H1 (cell line): ENCODE results near the gene SLC25A24. TPM values are rescaled to one million over a fixed set of nuclear protein-coding genes. Genes with fewer than 3 reads are reported as not detected.

Source experiments
- BCL11A ChIP-seq, 2 experiments: IDR thresholded peaks; one replicate each; pipeline ENCODE4 v1.6.1; 2011; ENCODE audit warnings: low read depth in 2 of 2, low read length in 2 of 2, mild to moderate bottlenecking in 2 of 2
- JUN ChIP-seq: IDR thresholded peaks from 2 replicates; pipeline ENCODE4 v1.6.1; 2011; ENCODE audit warnings: low read depth, mild to moderate bottlenecking, improper control_type of control experiment, low read length
- KDM1A ChIP-seq: fragments of 200-600, 300-600 bp; sonication (generic); IDR thresholded peaks from 2 replicates; pipeline ENCODE4 v1.7.1; 2016; ENCODE audit warnings: mild to moderate bottlenecking, low read length, borderline replicate concordance
- NANOG ChIP-seq: IDR thresholded peaks from 2 replicates; pipeline ENCODE4 v1.6.1; 2011; ENCODE audit warnings: low read length, low read depth, mild to moderate bottlenecking, inconsistent platforms; ENCODE audit not compliant: insufficient read depth, poor library complexity, severe bottlenecking
- PHF8 ChIP-seq: fragments of 200-600 bp; sonication (generic); conservative IDR thresholded peaks from 2 replicates; pipeline ENCODE4 v1.7.1; 2012; ENCODE audit warnings: low read depth, mild to moderate bottlenecking, inconsistent platforms, low read length, moderate library complexity
- TBP ChIP-seq: IDR thresholded peaks from 2 replicates; pipeline ENCODE4 v1.6.1; 2011; ENCODE audit warnings: low read depth, low read length, improper control_type of control experiment
- polyA plus RNA-seq, 7 experiments: library from polyadenylated mRNA; depleted of rRNA in 3 of 7; stranded (reverse) in 5 of 7; unstranded in 2 of 7; fragments of >200 nt in 5 of 7; fragments of 200-250 nt in 2 of 7; gene quantifications; 1 replicate in 5 of 7; 2 replicates in 1 of 7; 4 replicates in 1 of 7; pipeline versions ENCODE4 v1.2.1 to v1.2.3, GENCODE V29; 2011 to 2013; ENCODE audit warnings: missing spikeins in 2 of 7, mixed read lengths in 2 of 7
- total RNA-seq: library from RNA; stranded (reverse); fragmentation: NEBNext Ultra II Directional; extraction: Animal tissue kit (Norgen Biotek cat#: 25700); gene quantifications from 2 replicates; pipeline ENCODE4 v1.2.1, GENCODE V29; 2021

SLC25A24 gene
- total and polyA plus RNA-seq, 2 of the 8 experiments (the other 6 are each of a cell fraction or from before 2014, with no cell fraction given) = 13.6 to 40.6 TPM

DNA sequence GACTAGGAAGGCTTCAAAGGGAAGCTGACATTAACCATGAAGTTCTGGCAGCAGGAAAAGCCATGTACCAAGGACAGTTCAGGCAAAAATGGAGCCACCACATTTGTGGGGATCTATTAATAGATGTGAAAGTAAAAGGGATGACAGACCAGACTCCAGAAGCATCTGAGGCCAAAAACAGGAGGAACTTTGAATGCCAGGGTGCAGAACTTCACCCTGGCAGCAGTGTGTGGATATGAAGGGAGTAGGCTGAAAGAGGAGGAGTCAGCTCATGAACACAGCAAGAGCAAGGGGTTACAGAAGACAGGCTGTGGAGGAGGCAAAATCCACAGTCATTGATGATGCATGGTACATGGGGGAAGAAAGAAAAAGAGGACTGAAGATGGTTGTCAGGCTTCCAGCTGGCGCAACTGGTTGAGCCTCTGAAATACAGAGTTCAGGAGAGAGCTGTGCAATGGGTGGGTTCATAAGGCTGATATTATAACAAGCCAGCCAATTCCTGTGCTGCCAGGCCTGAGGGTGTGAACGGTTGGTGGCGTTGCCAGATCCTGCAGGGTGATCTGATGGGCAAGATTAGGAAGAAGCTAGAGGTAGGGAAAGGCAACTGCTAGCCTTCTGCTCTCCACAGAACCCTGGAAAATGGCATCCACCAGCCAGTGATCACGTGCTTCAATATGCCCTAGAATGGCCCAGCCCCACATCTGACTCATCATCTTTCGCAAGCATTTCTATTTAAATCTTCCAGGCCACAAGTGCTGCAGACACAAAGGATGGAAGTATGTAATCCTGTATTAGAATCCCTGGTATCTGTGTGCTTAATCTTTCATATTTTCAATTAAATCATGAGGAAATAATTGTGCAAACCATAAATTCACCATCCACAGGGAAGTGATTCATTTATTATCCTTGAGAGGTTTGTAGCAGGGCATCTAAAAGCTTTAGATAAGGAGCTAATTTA lies 81.9 kb downstream of the SLC25A24 start (continued):
- TF ChIP-seq PHF8 (no peak), NANOG (no peak), JUN (no peak), BCL11A (IDR thresholded peaks at IDR 0.05; ENCODE audit: low read depth in 2 of 2, low read length in 2 of 2) (no peak), TBP (no peak), KDM1A (no peak)
